A673 (cell line): Measurements from ENCODE around the gene SUCLG1. TPM values are rescaled to one million over a fixed set of nuclear protein-coding genes. Genes with fewer than 3 reads are reported as not detected.

ENCODE experiments used
- BruUV-seq: library from RNA; stranded (reverse); fragments of 400-500 nt; replicated peaks from 2 replicates; lab custom pipeline; 2021; lab: Mats Ljungman, UMichigan
- CTCF ChIA-PET: fragments of 300-600 bp; sonication (Branson Sonifier 250); formaldehyde crosslinking; loops from one replicate; lab custom pipeline; 2022; ENCODE audit warnings: antibody characterized with exemption; lab: Charles Lee
- POLR2A ChIA-PET: fragments of 300-600 bp; sonication (Branson Sonifier 250); formaldehyde crosslinking; loops from one replicate; lab custom pipeline; 2022; ENCODE audit warnings: antibody characterized with exemption; ENCODE audit not compliant: low non-redundant PET; lab: Charles Lee
- DNase-seq: peaks from one replicate; pipeline ENCODE4 v3.0.0-alpha.2; 2015; ENCODE audit warnings: low spot score
- H3K27ac ChIP-seq: fragments of 200-600 bp; sonication (generic); 2 replicates; pipeline ENCODE4 v1.5.1; 2016; ENCODE audit warnings: mixed run types, low read depth, mild to moderate bottlenecking, mixed read lengths, antibody characterized with exemption, low read length; ENCODE audit not compliant: poor library complexity, severe bottlenecking
- H3K27me3 ChIP-seq: fragments of 200-600 bp; sonication (generic); replicated peaks from 2 replicates; pipeline ENCODE4 v1.6.1; 2017; ENCODE audit warnings: mixed run types, low read depth, mild to moderate bottlenecking, mixed read lengths, antibody characterized with exemption, low read length; ENCODE audit not compliant: insufficient read depth, poor library complexity
- H3K36me3 ChIP-seq: fragments of 200-600 bp; sonication (generic); 2 replicates; pipeline ENCODE4 v1.6.1; 2016; ENCODE audit warnings: mixed run types, mild to moderate bottlenecking, mixed read lengths, antibody characterized with exemption, low read length; ENCODE audit not compliant: insufficient read depth, poor library complexity, severe bottlenecking
- H3K4me1 ChIP-seq: fragments of 200-600 bp; sonication (generic); 2 replicates; pipeline ENCODE4 v1.6.1; 2017; ENCODE audit warnings: mixed run types, mild to moderate bottlenecking, mixed read lengths, antibody characterized with exemption, low read length; ENCODE audit not compliant: insufficient read depth, poor library complexity, severe bottlenecking
- H3K4me3 ChIP-seq: fragments of 200-600 bp; sonication (generic); 2 replicates; pipeline ENCODE4 v1.5.1; 2016; ENCODE audit warnings: low read depth, mixed run types, mild to moderate bottlenecking, mixed read lengths, low read length; ENCODE audit not compliant: poor library complexity, severe bottlenecking
- H3K9me3 ChIP-seq: fragments of 200-600 bp; sonication (generic); 2 replicates; pipeline ENCODE4 v1.6.1; 2016; ENCODE audit warnings: mixed run types, low read depth, mild to moderate bottlenecking, mixed read lengths, antibody characterized with exemption, low read length; ENCODE audit not compliant: poor library complexity, severe bottlenecking
- EZH2 ChIP-seq: fragments of 200-600 bp; sonication (generic); IDR thresholded peaks from 2 replicates; pipeline ENCODE4 v1.6.1; 2017; ENCODE audit warnings: borderline replicate concordance, low read depth, mild to moderate bottlenecking, mixed read lengths, antibody characterized with exemption, low read length; ENCODE audit not compliant: poor library complexity, severe bottlenecking
- intact Hi-C: fragments of 100-400 bp; cut with micrococcal nuclease; formaldehyde crosslinking; loops from one replicate; pipeline ENCODE4 v1.10.0; 2022; ENCODE audit not compliant: unreplicated experiment
- total RNA-seq: library from RNA; stranded (reverse); gene quantifications from 2 replicates; pipeline ENCODE4 v1.2.3, GENCODE V29; 2021
- TF ChIP-seq, protein P1 (sequence below): fragments of 300-800, 200-600 bp; sonication (generic); conservative IDR thresholded peaks from 2 replicates; pipeline ENCODE4 v1.5.1; 2017; ENCODE audit warnings: low read depth, mild to moderate bottlenecking, antibody characterized with exemption, low read length, moderate library complexity, mixed read lengths

SUCLG1 gene
- total RNA-seq, 1 experiment from 2014 or later, result 88.1 TPM

DNA sequence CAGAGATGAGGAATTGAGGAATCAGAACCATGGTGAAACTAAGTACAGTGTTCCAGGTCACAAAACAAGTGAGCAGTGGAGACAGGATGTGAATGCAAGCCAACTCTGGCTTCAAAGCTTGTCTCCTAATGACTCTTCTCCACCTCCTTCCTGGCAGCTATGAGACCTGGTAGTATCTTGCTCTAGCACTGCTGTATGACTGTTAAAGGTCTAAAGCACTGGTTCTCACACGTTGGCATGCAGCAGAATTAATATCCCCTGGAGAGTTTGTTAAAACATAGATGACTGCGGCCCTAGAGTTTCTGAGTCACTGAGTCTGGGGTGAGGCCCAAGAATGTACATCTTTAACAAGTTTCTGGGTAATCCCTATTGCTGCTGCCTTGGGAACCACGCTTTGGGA, 63.3 kb downstream of the SUCLG1 start:
- intact Hi-C loops, result no loop called here
- TF ChIP-seq, protein P1, sequence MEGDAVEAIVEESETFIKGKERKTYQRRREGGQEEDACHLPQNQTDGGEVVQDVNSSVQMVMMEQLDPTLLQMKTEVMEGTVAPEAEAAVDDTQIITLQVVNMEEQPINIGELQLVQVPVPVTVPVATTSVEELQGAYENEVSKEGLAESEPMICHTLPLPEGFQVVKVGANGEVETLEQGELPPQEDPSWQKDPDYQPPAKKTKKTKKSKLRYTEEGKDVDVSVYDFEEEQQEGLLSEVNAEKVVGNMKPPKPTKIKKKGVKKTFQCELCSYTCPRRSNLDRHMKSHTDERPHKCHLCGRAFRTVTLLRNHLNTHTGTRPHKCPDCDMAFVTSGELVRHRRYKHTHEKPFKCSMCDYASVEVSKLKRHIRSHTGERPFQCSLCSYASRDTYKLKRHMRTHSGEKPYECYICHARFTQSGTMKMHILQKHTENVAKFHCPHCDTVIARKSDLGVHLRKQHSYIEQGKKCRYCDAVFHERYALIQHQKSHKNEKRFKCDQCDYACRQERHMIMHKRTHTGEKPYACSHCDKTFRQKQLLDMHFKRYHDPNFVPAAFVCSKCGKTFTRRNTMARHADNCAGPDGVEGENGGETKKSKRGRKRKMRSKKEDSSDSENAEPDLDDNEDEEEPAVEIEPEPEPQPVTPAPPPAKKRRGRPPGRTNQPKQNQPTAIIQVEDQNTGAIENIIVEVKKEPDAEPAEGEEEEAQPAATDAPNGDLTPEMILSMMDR, result no peak
- no peak for TF ChIP-seq EZH2
- Histone ChIP-seq H3K4me3 (no peak overlapping the region), H3K36me3 (no peaks in the 10 kb centered on the region), H3K27me3 (peaks cover 44% of the 10 kb centered on the region), H3K9me3 (no peaks in the 10 kb centered on the region), H3K4me1 (no peaks in the 10 kb centered on the region), H3K27ac (no peak overlapping the region)
- ChIA-PET POLR2A (no interaction called here), CTCF (no interaction called here)
- BruUV-seq, result no TSS peak
- no peak for DNase-seq

DNA sequence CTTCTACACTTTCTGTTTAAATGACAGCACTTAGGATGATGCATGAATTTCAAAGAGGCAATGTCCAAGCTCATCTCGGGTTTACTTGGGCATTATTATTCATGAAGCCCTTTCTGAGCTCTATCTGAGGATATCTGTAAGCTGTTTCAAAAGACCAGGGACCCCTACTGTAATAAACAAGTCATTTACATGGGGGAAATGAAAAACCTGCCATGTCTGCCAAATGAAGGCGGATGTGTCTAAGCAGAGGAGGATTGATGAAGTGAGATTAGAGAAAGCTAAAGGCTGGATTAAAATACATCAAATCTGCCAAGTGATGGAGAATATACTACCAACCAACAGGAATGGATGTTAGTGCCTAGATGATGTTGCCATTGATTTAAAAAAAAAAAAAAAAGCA, 64.5 kb downstream of the SUCLG1 start:
- TF ChIP-seq, protein P1, result no peak
- TF ChIP-seq EZH2, result no peak
- DNase-seq, result no peak
- H3K27ac ChIP-seq, result no peak overlapping the region
- peaks cover 49% of the 10 kb centered on the region for H3K27me3 ChIP-seq
- H3K4me1 ChIP-seq, result no peaks in the 10 kb centered on the region
- no peaks in the 10 kb centered on the region for H3K9me3 ChIP-seq
- intact Hi-C loops, result no loop called here
- CTCF ChIA-PET, result no interaction called here
- POLR2A ChIA-PET, result no interaction called here
- H3K36me3 ChIP-seq, result no peaks in the 10 kb centered on the region
- BruUV-seq, result no TSS peak
- no peak overlapping the region for H3K4me3 ChIP-seq

DNA sequence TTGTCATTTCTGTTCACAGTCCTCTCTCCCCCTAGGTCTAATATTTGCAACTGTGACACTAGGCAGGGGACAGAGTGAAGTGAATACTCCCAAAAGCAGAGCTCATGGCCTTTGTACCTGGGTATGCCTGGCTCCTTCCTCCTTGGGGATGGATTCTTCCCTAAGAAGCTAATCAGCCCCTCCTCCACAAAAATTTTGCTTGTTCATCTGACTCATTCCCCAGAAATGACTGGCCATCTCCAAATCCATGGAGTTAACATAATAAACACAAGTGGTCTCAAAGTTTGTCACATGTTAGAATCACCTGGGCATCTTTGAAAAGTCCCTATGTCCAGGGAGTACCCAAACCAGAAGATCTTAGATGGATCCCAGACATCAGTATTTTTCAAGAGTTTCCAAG, 65.3 kb downstream of the SUCLG1 start:
- intact Hi-C loops, result no loop called here
- ChIA-PET POLR2A (no interaction called here), CTCF (no interaction called here)
- Histone ChIP-seq H3K4me3 (no peak overlapping the region), H3K27me3 (peaks cover 56% of the 10 kb centered on the region), H3K27ac (no peak overlapping the region), H3K36me3 (no peaks in the 10 kb centered on the region), H3K9me3 (no peaks in the 10 kb centered on the region), H3K4me1 (no peaks in the 10 kb centered on the region)
- BruUV-seq, result no TSS peak
- DNase-seq, result no peak
- TF ChIP-seq, protein P1, result no peak
- no peak for TF ChIP-seq EZH2
